GM12874 (cell line): ENCODE results near the gene PDE3A.

Source experiments
- TF ChIP-seq, protein P1 (sequence below): IDR thresholded peaks from 2 replicates; pipeline ENCODE4 v1.5.1; 2011; ENCODE audit warnings: low read depth, mild to moderate bottlenecking, control low read depth, low read length, moderate library complexity; ENCODE audit not compliant: insufficient read depth

Gene PDE3A

DNA sequence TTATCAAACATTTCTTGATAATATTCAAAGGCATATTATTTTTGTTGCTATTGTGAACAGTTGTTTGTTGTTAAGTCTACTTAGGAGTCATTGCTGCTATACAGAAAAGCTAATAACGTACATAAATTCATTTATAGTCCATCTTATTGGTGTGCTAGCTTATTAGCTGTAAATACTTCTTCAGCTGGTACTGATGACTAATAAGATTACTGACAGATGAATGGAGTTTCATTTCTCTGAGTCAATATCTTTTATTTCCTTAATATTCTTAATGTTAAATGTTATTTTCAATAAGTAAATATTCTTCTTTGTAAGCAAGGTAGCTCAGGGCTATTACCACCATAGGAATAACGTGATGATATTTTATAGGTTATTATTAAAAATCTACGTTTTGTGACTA lies 187.4 kb downstream of the PDE3A start:
- TF ChIP-seq, protein P1, sequence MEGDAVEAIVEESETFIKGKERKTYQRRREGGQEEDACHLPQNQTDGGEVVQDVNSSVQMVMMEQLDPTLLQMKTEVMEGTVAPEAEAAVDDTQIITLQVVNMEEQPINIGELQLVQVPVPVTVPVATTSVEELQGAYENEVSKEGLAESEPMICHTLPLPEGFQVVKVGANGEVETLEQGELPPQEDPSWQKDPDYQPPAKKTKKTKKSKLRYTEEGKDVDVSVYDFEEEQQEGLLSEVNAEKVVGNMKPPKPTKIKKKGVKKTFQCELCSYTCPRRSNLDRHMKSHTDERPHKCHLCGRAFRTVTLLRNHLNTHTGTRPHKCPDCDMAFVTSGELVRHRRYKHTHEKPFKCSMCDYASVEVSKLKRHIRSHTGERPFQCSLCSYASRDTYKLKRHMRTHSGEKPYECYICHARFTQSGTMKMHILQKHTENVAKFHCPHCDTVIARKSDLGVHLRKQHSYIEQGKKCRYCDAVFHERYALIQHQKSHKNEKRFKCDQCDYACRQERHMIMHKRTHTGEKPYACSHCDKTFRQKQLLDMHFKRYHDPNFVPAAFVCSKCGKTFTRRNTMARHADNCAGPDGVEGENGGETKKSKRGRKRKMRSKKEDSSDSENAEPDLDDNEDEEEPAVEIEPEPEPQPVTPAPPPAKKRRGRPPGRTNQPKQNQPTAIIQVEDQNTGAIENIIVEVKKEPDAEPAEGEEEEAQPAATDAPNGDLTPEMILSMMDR = no peak

DNA sequence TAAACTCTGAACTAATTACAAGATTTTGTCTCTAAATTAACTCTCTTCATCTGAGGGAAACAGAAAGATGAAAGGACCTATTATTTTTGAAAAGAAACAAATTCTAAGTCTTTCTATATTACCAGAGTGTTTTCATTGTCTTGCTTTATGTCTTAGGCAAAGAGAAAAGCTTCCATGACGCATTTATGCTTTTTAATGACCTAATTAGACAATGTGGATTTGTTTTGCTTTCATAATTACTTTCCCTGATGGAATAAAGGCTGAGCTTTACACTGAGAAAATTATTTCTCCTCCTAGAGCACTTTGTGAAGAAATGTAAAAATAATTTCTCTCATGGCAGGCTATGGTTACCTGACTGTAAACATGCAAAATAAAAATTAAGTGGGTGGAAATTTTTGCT lies 188.8 kb downstream of the PDE3A start:
- TF ChIP-seq, protein P1 = no peak

DNA sequence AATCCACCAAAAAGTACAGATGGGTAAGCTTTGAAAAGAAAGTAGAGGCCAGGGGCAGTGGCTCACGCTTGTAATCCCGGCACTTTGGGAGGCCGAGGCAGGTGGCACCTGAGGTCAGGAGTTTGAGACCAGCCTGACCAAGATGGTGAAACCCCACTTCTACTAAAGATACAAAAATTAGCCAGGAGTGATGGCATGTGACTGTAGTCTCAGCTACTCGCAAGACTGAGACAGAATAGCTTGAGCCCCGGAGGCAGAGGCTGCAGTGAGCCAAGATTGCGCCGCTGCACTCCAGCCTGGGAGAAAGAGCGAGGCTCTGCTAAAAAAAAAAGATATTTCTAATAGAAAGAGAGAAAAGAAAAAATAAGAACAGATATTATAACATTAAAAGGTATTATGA lies 192.6 kb downstream of the PDE3A start:
- TF ChIP-seq, protein P1 = no peak

DNA sequence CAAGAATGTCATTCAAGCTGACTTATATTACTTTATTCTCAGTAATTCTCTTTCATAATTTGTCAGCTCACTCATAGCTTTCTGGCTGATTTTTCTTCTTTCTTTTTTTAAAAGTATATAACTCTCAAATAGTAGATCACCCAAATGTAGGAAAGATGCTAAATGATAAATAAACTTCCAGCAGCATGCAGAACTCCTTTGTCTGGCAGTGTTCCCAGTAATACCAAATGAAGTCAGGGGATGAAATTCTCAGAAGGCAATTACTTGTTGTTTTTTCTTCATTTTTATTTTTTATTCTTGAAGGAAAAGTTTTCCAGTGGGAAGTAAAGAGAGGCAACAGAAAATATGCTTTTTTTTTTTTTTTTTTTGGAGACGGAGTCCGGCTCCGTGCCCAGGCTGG lies 193.5 kb downstream of the PDE3A start:
- TF ChIP-seq, protein P1 = no peak

DNA sequence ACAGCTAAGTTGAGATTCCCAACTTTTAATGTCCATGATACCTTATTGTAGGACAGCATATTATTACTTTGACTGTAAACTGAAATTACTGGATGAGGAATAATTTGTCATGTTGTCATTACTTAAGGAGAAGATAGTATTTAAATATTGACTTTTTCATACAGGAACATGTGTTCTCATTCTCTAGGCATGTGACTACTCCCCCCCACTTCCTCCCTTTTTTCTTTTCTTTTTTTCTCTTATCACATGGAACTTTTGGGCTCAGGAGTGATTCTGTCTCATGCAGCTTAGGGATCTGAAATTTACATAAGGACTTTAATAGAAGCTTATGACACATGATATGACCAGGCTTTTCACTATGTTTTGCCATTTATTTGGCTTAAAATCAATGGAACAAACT lies 199.1 kb downstream of the PDE3A start:
- TF ChIP-seq, protein P1 = no peak

DNA sequence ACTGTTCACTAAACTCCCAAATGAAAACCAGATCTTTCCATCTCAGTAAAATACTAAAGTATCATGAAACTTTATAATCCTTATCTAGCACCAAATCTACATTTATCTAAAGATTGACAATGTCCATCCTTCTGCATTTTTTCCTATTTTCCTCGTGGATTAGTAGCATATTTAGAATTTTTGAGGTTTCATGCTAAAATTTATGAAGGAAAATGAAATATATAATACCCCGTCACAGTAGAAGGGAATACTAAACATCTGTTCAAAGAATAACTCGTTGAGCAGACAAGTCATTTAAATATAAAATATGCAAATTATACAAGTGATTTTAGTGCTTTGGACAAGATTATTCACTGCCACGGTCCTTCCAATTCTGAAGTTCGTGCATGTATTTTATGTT lies 204.1 kb downstream of the PDE3A start:
- TF ChIP-seq, protein P1 = no peak

DNA sequence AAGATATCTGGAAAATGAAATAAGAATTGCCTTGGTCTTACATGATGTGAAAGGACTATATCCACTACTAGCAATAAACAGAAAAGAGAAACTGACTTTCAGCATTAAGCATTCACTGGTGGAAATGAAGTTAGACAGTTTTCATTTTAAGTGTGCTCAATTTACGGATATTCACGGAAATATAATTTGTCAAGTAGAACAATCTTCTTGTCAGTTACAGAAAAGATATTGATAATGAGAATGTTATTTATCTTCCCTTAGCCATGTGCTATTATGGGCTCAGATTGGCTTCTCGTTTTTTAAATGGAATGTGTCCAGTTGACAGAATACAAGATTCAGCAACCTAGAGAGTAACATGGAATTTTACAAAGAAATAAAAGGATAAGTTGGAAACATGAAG lies 208.2 kb downstream of the PDE3A start:
- TF ChIP-seq, protein P1 = no peak

DNA sequence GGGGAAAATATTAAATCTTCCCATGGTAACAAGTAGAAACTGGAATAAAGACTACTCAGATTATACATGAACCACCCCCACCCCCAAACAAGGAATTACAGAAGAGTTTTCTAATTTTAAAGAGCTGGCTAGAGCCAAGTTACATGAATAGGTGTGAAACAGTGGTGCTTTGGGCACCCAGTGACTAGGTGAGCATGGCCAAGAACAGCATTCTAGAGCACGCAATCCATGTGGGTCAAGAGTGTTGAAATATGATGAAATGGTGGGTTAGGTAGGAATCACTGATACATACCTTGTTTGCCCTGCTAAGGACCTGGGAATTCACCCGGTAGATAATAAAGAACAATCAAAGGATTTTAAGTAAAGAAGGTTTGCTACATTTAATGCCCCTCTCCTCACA lies 208.7 kb downstream of the PDE3A start:
- TF ChIP-seq, protein P1 = no peak
